Gastrocnemius medialis (tissue), 4 donors: ENCODE data around the gene ESR1.

Experiments
- POLR2A ChIP-seq, 2 donors: fragments of 450-650 bp; IDR thresholded peaks; one replicate each; pipeline ENCODE4 v1.6.1; 2017; ENCODE audit warnings: antibody characterized with exemption in 2 of 2, mild to moderate bottlenecking in 2 of 2, moderate library complexity in 2 of 2
- TF ChIP-seq, protein P1 (sequence below), 5 experiments: fragments of 450-650 bp in 3 of 5; fragments of 200-600 bp in 2 of 5; sonication (generic) in 2 of 5; IDR thresholded peaks in 4 of 5; conservative IDR thresholded peaks in 1 of 5; 1 replicate in 4 of 5; 2 replicates in 1 of 5; pipeline ENCODE4 v1.5.1; 2016 to 2019; ENCODE audit warnings: antibody characterized with exemption in 5 of 5, mild to moderate bottlenecking in 3 of 5, moderate library complexity in 3 of 5

DNA sequence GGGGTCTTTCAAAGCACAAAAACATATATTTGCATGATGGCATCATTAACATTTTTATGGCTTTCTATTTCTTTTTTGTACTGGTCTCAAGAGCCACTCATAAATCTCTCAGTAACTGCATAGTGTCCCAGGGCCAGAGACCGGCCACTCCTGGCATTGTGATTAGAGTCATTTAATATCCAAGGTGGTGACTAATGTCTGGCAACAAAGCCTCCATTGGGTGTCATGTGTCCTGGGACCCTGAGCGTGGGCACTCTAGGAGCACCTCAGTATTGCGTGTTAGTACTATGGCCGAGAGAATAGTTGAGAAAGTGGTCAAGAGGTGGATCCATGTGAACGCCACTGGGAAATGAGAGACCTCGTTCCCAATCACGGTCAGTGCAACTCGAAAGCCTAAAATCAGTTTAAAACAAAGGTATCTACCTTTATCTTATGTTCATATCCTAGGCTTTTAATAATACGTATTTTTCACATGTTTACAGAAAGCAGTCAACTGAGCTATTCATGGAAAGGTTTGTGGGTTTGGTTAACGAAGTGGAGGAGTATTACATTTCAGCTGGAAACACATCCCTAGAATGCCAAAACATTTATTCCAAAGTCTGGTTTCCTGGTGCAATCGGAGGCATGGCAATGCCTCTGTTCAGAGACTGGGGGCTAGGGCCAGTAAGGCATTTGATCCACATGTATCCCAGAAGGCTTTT, 2.7 kb upstream of the ESR1 start:
- TF ChIP-seq, protein P1, sequence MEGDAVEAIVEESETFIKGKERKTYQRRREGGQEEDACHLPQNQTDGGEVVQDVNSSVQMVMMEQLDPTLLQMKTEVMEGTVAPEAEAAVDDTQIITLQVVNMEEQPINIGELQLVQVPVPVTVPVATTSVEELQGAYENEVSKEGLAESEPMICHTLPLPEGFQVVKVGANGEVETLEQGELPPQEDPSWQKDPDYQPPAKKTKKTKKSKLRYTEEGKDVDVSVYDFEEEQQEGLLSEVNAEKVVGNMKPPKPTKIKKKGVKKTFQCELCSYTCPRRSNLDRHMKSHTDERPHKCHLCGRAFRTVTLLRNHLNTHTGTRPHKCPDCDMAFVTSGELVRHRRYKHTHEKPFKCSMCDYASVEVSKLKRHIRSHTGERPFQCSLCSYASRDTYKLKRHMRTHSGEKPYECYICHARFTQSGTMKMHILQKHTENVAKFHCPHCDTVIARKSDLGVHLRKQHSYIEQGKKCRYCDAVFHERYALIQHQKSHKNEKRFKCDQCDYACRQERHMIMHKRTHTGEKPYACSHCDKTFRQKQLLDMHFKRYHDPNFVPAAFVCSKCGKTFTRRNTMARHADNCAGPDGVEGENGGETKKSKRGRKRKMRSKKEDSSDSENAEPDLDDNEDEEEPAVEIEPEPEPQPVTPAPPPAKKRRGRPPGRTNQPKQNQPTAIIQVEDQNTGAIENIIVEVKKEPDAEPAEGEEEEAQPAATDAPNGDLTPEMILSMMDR (IDR thresholded peaks at IDR 0.05 in 4 of 5, conservative IDR thresholded peaks at IDR 0.05 in 1 of 5), result no peak
- no peak for TF ChIP-seq POLR2A (IDR thresholded peaks at IDR 0.05)
